H9 (cell line): ENCODE data around the gene MACROH2A1. TPM values are rescaled to one million over a fixed set of nuclear protein-coding genes. Genes with fewer than 3 reads are reported as not detected.

ENCODE experiments used
- DNase-seq: peaks from one replicate; pipeline ENCODE4 v3.0.0-alpha.2; 2017
- H2AFZ ChIP-seq: one replicate; pipeline ENCODE4 v1.6.1; 2013; ENCODE audit warnings: mild to moderate bottlenecking, low read length, control low read depth, moderate library complexity
- H2AK5ac ChIP-seq: 2 replicates; pipeline ENCODE4 v1.6.1; 2013; ENCODE audit warnings: low read length, control low read depth, mixed read lengths; ENCODE audit not compliant: insufficient read length
- H2BK120ac ChIP-seq: one replicate; pipeline ENCODE4 v1.6.1; 2013; ENCODE audit warnings: low read depth, mild to moderate bottlenecking, low read length, control low read depth, inconsistent platforms; ENCODE audit not compliant: poor library complexity, severe bottlenecking
- H2BK12ac ChIP-seq: 2 replicates; pipeline ENCODE4 v1.6.1; 2013; ENCODE audit warnings: low read length, control low read depth, mixed read lengths, low read depth; ENCODE audit not compliant: insufficient read length
- H2BK15ac ChIP-seq: 2 replicates; pipeline ENCODE4 v1.6.1; 2013; ENCODE audit warnings: low read depth, low read length, control low read depth
- H2BK20ac ChIP-seq: one replicate; pipeline ENCODE4 v1.6.1; 2013; ENCODE audit warnings: low read depth, mild to moderate bottlenecking, low read length, control low read depth, inconsistent platforms; ENCODE audit not compliant: poor library complexity, severe bottlenecking
- H2BK5ac ChIP-seq: 2 replicates; pipeline ENCODE4 v1.6.1; 2013; ENCODE audit warnings: low read length, control low read depth, mixed read lengths; ENCODE audit not compliant: insufficient read length
- H3K14ac ChIP-seq: 2 replicates; pipeline ENCODE4 v1.6.1; 2013; ENCODE audit warnings: low read length, control low read depth; ENCODE audit not compliant: insufficient read depth
- H3K18ac ChIP-seq: 2 replicates; pipeline ENCODE4 v1.6.1; 2013; ENCODE audit warnings: low read depth, mild to moderate bottlenecking, mixed read lengths, low read length, control low read depth; ENCODE audit not compliant: insufficient read length
- H3K23ac ChIP-seq: 2 replicates; pipeline ENCODE4 v1.6.1; 2013; ENCODE audit warnings: low read length, control low read depth, mixed read lengths, low read depth; ENCODE audit not compliant: insufficient read length
- H3K23me2 ChIP-seq: 2 replicates; pipeline ENCODE4 v1.6.1; 2013; ENCODE audit warnings: low read depth, mild to moderate bottlenecking, mixed read lengths, low read length, control low read depth; ENCODE audit not compliant: insufficient read length, poor library complexity, severe bottlenecking
- H3K27ac ChIP-seq: 2 replicates; pipeline ENCODE4 v1.5.1; 2013; ENCODE audit warnings: low read length, control low read depth, mixed read lengths, low read depth; ENCODE audit not compliant: insufficient read length
- H3K27me3 ChIP-seq: 2 replicates; pipeline ENCODE4 v1.6.1; 2013; ENCODE audit warnings: low read length, control low read depth, inconsistent platforms; ENCODE audit not compliant: insufficient read depth
- H3K4ac ChIP-seq: 2 replicates; pipeline ENCODE4 v1.6.1; 2013; ENCODE audit warnings: low read depth, mild to moderate bottlenecking, control low read depth, inconsistent platforms, low read length, moderate library complexity
- H3K4me1 ChIP-seq: 2 replicates; pipeline ENCODE4 v1.6.1; 2013; ENCODE audit warnings: low read length, control low read depth, inconsistent platforms; ENCODE audit not compliant: insufficient read depth
- H3K4me2 ChIP-seq: 2 replicates; pipeline ENCODE4 v1.6.1; 2013; ENCODE audit warnings: low read length, control low read depth, mixed read lengths; ENCODE audit not compliant: insufficient read length, insufficient read depth
- H3K56ac ChIP-seq: 2 replicates; pipeline ENCODE4 v1.6.1; 2013; ENCODE audit warnings: low read depth, mild to moderate bottlenecking, mixed read lengths, low read length, control low read depth; ENCODE audit not compliant: insufficient read length
- H3K79me1 ChIP-seq: 2 replicates; pipeline ENCODE4 v1.6.1; 2013; ENCODE audit warnings: low read depth, mild to moderate bottlenecking, moderate library complexity, low read length, control low read depth, inconsistent platforms; ENCODE audit not compliant: insufficient read depth, poor library complexity, severe bottlenecking
- H3K79me2 ChIP-seq: 2 replicates; pipeline ENCODE4 v1.6.1; 2013; ENCODE audit warnings: low read length, control low read depth, inconsistent platforms; ENCODE audit not compliant: insufficient read depth
- H3K9ac ChIP-seq: 2 replicates; pipeline ENCODE4 v1.6.1; 2013; ENCODE audit warnings: low read length, control low read depth, mixed read lengths; ENCODE audit not compliant: insufficient read length; ENCODE audit errors: extremely low read depth
- H3K9me3 ChIP-seq: one replicate; pipeline ENCODE4 v1.6.1; 2013; ENCODE audit warnings: low read depth, low read length, inconsistent platforms; ENCODE audit not compliant: control insufficient read depth
- H3T11ph ChIP-seq: one replicate; pipeline ENCODE4 v1.6.1; 2013; ENCODE audit warnings: mild to moderate bottlenecking, low read length, control low read depth, inconsistent platforms
- H4K20me1 ChIP-seq: one replicate; pipeline ENCODE4 v1.6.1; 2013; ENCODE audit not compliant: control insufficient read depth, insufficient read length, insufficient read depth
- H4K5ac ChIP-seq: 2 replicates; pipeline ENCODE4 v1.6.1; 2013; ENCODE audit warnings: low read depth, mild to moderate bottlenecking, mixed read lengths, low read length, control low read depth; ENCODE audit not compliant: insufficient read length
- H4K8ac ChIP-seq: replicated peaks from 2 replicates; pipeline ENCODE4 v1.6.1; 2013; ENCODE audit warnings: low read length, control low read depth, mixed read lengths, low read depth; ENCODE audit not compliant: insufficient read length
- H4K91ac ChIP-seq: 2 replicates; pipeline ENCODE4 v1.6.1; 2013; ENCODE audit warnings: low read depth, mild to moderate bottlenecking, moderate library complexity, mixed read lengths, low read length, control low read depth; ENCODE audit not compliant: insufficient read length
- H3K27ac Mint-ChIP-seq, 3 experiments: 2 replicates in 2 of 3; 3 replicates in 1 of 3; pipeline ENCODE4 v1.8.0; 2020 to 2021; ENCODE audit warnings: mixed read lengths in 3 of 3, mild to moderate bottlenecking in 1 of 3, moderate library complexity in 1 of 3
- H3K27me3 Mint-ChIP-seq: 2 replicates; pipeline ENCODE4 v1.8.0; 2021; ENCODE audit warnings: low read depth, mild to moderate bottlenecking, moderate library complexity, mixed read lengths
- H3K36me3 Mint-ChIP-seq, 3 experiments: 2 replicates in 2 of 3; 3 replicates in 1 of 3; pipeline ENCODE4 v1.8.0; 2020 to 2021; ENCODE audit warnings: low read depth in 3 of 3, mixed read lengths in 3 of 3; ENCODE audit not compliant: insufficient read depth in 1 of 3
- H3K4me1 Mint-ChIP-seq, 2 experiments: 2 replicates each; pipeline ENCODE4 v1.8.0; 2020; ENCODE audit warnings: mixed read lengths in 2 of 2
- H3K4me3 Mint-ChIP-seq, 2 experiments: 2 replicates in 1 of 2; 3 replicates in 1 of 2; pipeline ENCODE4 v1.8.0; 2020 to 2021; ENCODE audit warnings: mild to moderate bottlenecking in 2 of 2, mixed read lengths in 2 of 2, moderate library complexity in 1 of 2
- H3K9me3 Mint-ChIP-seq, 2 experiments: 2 replicates in 1 of 2; 3 replicates in 1 of 2; pipeline ENCODE4 v1.8.0; 2020; ENCODE audit warnings: mild to moderate bottlenecking in 2 of 2, mixed read lengths in 2 of 2, moderate library complexity in 1 of 2
- WGBS: extraction: QIAGEN DNeasy Blood & Tissue Kit; methylation state at CpG from one replicate; pipeline ENCODE4 v1.1.7; 2013; ENCODE audit warnings: missing lambda C conversion rate, low lambda C conversion rate, mixed read lengths; ENCODE audit not compliant: insufficient read length; ENCODE audit errors: extremely low coverage; 5-methylcytosine and 5-hydroxymethylcytosine counted together
- total RNA-seq: library from RNA; stranded (reverse); gene quantifications from 2 replicates; pipeline ENCODE4 v1.2.1, GENCODE V29; 2021
- TF ChIP-seq, protein P1 (sequence below): fragments of 200-600 bp; sonication (generic); conservative IDR thresholded peaks from 3 replicates; pipeline ENCODE4 v1.8.0; 2021; ENCODE audit warnings: antibody characterized with exemption, mild to moderate bottlenecking

MACROH2A1 gene
- total RNA-seq, 1 experiment from 2014 or later = 111 TPM

DNA sequence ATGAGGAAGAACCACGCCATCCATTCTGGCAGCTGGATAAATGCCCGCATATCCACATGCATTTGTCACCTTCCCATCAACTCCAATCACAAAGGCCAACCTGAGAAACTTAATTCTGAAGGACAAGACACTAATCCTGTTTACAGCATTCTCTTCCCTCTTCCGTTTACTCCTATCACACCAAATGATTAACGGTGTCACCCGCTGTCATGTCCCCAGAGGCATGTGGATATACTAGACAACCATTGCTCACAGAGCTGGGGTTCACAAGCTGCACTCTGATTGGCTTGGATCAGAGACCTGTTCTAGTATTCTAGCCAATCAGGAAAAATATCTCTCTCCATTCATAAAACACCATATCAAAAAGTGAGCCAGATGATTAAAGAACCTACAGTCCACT, 3.6 kb downstream of the MACROH2A1 start:
- Mint-ChIP-seq H3K27ac (no peak overlapping the region), H3K9me3 (no peaks in the 10 kb centered on the region; a peak in 1 of 5 replicates), H3K36me3 (peaks cover 0 to 19% (median 2%) of the 10 kb centered on the region in 3 experiments; a peak in 3 of 7 replicates), H3K4me3 (no peak overlapping the region), H3K27me3 (peaks cover 44% of the 10 kb centered on the region), H3K4me1 (peaks cover 30 to 45% of the 10 kb centered on the region in 2 experiments)
- H3K4ac ChIP-seq = no peak overlapping the region
- no peak overlapping the region for H4K8ac ChIP-seq
- peaks cover 8% of the 10 kb centered on the region for H3K79me1 ChIP-seq
- H3T11ph ChIP-seq = no peak overlapping the region
- peaks cover 16% of the 10 kb centered on the region for H3K23me2 ChIP-seq
- H3K18ac ChIP-seq = no peak overlapping the region
- H3K79me2 ChIP-seq = peaks cover 16% of the 10 kb centered on the region; the same call in 1 of the 2 replicates
- no peak overlapping the region for H3K4me2 ChIP-seq
- no peak overlapping the region for H2BK15ac ChIP-seq
- no CpG with 5 or more reads among the region's 5 CpGs for WGBS
- no peak overlapping the region for H2BK5ac ChIP-seq
- no peak overlapping the region for H3K27ac ChIP-seq
- DNase-seq = no peak
- no peaks in the 10 kb centered on the region for H3K9me3 ChIP-seq
- no peak overlapping the region for H2AFZ ChIP-seq
- H3K4me1 ChIP-seq = peaks cover 5% of the 10 kb centered on the region; the same call in 1 of the 2 replicates
- H4K5ac ChIP-seq = no peak overlapping the region
- no peak overlapping the region for H3K23ac ChIP-seq
- peaks cover 3% of the 10 kb centered on the region; the same call in 1 of the 2 replicates for H3K27me3 ChIP-seq
- no peak overlapping the region for H2AK5ac ChIP-seq
- TF ChIP-seq, protein P1, sequence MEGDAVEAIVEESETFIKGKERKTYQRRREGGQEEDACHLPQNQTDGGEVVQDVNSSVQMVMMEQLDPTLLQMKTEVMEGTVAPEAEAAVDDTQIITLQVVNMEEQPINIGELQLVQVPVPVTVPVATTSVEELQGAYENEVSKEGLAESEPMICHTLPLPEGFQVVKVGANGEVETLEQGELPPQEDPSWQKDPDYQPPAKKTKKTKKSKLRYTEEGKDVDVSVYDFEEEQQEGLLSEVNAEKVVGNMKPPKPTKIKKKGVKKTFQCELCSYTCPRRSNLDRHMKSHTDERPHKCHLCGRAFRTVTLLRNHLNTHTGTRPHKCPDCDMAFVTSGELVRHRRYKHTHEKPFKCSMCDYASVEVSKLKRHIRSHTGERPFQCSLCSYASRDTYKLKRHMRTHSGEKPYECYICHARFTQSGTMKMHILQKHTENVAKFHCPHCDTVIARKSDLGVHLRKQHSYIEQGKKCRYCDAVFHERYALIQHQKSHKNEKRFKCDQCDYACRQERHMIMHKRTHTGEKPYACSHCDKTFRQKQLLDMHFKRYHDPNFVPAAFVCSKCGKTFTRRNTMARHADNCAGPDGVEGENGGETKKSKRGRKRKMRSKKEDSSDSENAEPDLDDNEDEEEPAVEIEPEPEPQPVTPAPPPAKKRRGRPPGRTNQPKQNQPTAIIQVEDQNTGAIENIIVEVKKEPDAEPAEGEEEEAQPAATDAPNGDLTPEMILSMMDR = no peak
- no peak overlapping the region for H2BK12ac ChIP-seq
- no peak overlapping the region for H2BK120ac ChIP-seq
- H2BK20ac ChIP-seq = no peak overlapping the region
- H4K91ac ChIP-seq = no peak overlapping the region
- H3K14ac ChIP-seq = no peak overlapping the region
- no peaks in the 10 kb centered on the region for H4K20me1 ChIP-seq
- no peak overlapping the region for H3K9ac ChIP-seq
- H3K56ac ChIP-seq = no peak overlapping the region
